Measurements from ENCODE around the gene TRPT1. TPM values are rescaled to one million over a fixed set of nuclear protein-coding genes. Genes with fewer than 3 reads are reported as not detected.

The TRPT1 gene
- total and polyA plus RNA-seq, 9 of the 15 experiments (the other 6 are each of a cell fraction or from before 2014, with no cell fraction given): 4.6 to 41.7 (median 23.1) TPM

GRCh38 chr11:64240435-64241240, 14.7 kb upstream of the TRPT1 start, which contains the start of gene FKBP2 (continued):
- TF ChIP-seq GTF2B (IDR thresholded peaks at IDR 0.05; ENCODE audit: extremely low read depth, insufficient read length): no peak
- TF ChIP-seq TOE1 (IDR thresholded peaks at IDR 0.05; ENCODE audit: borderline replicate concordance): peak; percentile 58; the same call in 1 of the 2 replicates
- TF ChIP-seq TOE1 (CRISPR knock-in tag; IDR thresholded peaks at IDR 0.05; ENCODE audit: borderline replicate concordance, low read depth): no peak
- TF ChIP-seq BCL6 (CRISPR knock-in tag; IDR thresholded peaks at IDR 0.05): no peak
- peak; percentile 25; the same call in 1 of the 2 replicates for TF ChIP-seq ZNF75A (CRISPR knock-in tag; IDR thresholded peaks at IDR 0.05)
- peak; percentile 99 for TF ChIP-seq GABPB1 (CRISPR knock-in tag; IDR thresholded peaks at IDR 0.05)
- TF ChIP-seq SMAD4 (CRISPR knock-in tag; conservative IDR thresholded peaks at IDR 0.05): peak; percentile 66
- 0 out of 2 replicates have a peak, but pooled peaks have one; percentile 71 for TF ChIP-seq ELF2 (CRISPR knock-in tag; IDR thresholded peaks at IDR 0.05)
- TF ChIP-seq ZNF668 (CRISPR knock-in tag; IDR thresholded peaks at IDR 0.05): no peak
- TF ChIP-seq TFE3 (CRISPR knock-in tag; IDR thresholded peaks at IDR 0.05): peak; percentile 9; the same call in 1 of the 2 replicates
- peak; percentile 89 for TF ChIP-seq PML (IDR thresholded peaks at IDR 0.05; ENCODE audit: low read length)
- TF ChIP-seq NR1H2 (CRISPR knock-in tag; IDR thresholded peaks at IDR 0.05): peak; percentile 97
- TF ChIP-seq U2AF2 (optimal IDR thresholded peaks at IDR 0.05; ENCODE audit: low read depth, low read length): no peak
- no peak for TF ChIP-seq NELFE (IDR thresholded peaks at IDR 0.05; ENCODE audit: insufficient read depth, insufficient read length)
- peak; percentile 68; the same call in 1 of the 2 replicates for TF ChIP-seq MBD2 (IDR thresholded peaks at IDR 0.05; ENCODE audit: borderline replicate concordance, low read depth)
- TF ChIP-seq SP2 (IDR thresholded peaks at IDR 0.05; ENCODE audit: extremely low read depth, low read depth, low read length, poor library complexity, severe bottlenecking): no peak
- TF ChIP-seq SRF (CRISPR knock-in tag; IDR thresholded peaks at IDR 0.05): peak; percentile 22 to 34; a peak in 2 of 4 replicates
- no peak for TF ChIP-seq CEBPZ (IDR thresholded peaks at IDR 0.05; ENCODE audit: borderline replicate concordance, low read depth, low read length)
- TF ChIP-seq CREB5 (CRISPR knock-in tag; IDR thresholded peaks at IDR 0.05): 0 out of 2 replicates have a peak, but pooled peaks have one; percentile 81
